Measurements from ENCODE around the gene MMD. TPM values are rescaled to one million over a fixed set of nuclear protein-coding genes. Genes with fewer than 3 reads are reported as not detected.
"Not testable (repeated sequence)": the region's sequence is repeated elsewhere in the genome, so short reads cannot be mapped to it uniquely, and the experiment has no call there.

Gene MMD
- 11.2 and 11.6 TPM in 2 replicates for total RNA-seq (2014; rRNA removed; shearing (Covaris generic))
- 11.0 and 11.2 TPM in 2 replicates for polyA plus RNA-seq (2015; cell fraction: cytosol; rRNA removed)
- 7.4 and 8.9 TPM in 2 replicates for polyA plus RNA-seq (2015; cell fraction: nucleus; rRNA removed)

DNA sequence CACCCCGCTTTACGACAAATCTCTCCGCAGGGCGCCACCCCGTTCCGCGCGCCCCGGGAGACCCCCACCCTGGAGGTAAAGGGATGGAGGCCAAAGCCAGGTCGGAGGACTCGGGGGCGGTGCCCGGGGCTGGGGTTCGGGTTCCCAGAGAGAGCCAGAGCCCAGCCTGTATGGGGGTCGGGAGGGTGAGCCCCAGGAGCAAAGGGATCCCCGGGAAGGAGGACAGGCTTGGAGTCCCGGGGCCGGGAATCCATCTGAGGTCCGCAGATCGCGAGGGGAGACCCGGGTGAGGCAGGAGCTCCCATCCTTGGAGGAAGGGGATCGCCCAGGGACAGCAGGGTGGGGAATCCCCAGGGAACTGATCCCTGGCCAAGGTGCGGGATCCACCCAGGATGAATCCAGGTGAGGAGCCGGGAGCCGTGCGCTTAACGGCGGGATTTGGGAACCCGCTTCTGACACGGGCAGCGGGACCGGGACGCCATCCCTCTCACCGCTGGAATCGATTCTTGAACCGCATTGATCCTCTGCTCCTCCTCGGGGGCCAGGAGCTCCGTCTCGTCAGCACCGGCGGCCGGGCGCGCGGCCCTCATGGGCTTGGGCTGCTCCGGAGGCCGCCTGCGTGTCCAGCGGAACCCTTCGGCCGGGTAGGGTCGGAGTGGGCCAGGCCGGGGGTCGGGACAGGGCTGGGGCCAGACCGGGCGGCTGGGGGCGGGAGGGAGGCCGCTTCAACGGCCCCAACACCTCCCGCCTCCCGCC lies at the start of gene MMD:
Gene MMD, minus strand, starts transcription at position 657 of the 756 bp plus-strand sequence. Its CDS starts 140 bp downstream, at position 517.
- in situ Hi-C loops (cut with HindIII; ENCODE audit: low pct_unique_long_range_greater_than_20kb, low sequenced_read_pairs), result no loop called here

DNA sequence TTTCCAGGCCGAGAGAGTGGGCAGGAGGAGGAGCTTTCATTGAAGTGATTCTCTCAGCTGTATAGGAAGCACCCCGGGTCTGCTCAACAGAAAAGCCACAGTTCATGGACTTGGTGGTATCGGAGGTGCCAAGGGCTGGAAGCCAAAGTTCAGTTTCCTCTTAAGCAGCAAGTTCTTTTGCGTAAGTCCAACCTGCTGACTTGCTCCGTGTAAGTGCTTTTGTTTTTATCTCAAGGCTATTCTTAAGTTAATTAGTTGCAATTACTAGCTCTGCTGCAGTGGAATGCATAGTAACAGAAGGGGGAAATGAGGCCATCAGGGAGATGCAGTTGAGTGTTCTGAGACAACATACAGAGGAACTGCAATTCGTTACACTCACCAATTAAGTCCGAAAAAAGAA lies 45.0 kb upstream of the MMD start:
- in situ Hi-C loops (cut with HindIII; ENCODE audit: low pct_unique_long_range_greater_than_20kb, low sequenced_read_pairs), result no loop called here
- DNase-seq (ENCODE audit: low read depth, low spot score), result no peak

More for the DNA sequence above, at the start of gene MMD:
- DNase-seq (ENCODE audit: low read depth, low spot score), result no peak

DNA sequence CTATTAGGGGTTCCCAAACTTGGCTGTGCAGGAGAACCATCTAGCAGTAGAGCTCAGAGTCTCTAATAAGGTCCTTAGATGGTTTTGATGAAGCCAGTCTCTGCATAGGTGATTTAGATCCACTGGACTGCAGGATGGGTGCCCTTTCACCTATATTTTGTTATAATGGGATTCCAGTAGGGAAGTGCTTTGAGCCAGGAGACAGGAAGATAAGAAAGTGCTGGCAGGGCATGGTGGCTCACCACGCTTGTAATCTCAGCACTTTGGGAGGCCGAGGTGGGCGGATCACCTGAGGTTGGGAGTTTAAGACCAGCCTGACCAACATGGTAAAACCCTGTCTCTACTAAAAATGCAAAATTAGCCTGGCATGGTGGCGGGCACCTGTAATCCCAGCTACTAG lies 44.1 kb upstream of the MMD start:
- in situ Hi-C loops (cut with HindIII; ENCODE audit: low pct_unique_long_range_greater_than_20kb, low sequenced_read_pairs); DNase-seq (ENCODE audit: low read depth, low spot score): not testable (repeated sequence)

DNA sequence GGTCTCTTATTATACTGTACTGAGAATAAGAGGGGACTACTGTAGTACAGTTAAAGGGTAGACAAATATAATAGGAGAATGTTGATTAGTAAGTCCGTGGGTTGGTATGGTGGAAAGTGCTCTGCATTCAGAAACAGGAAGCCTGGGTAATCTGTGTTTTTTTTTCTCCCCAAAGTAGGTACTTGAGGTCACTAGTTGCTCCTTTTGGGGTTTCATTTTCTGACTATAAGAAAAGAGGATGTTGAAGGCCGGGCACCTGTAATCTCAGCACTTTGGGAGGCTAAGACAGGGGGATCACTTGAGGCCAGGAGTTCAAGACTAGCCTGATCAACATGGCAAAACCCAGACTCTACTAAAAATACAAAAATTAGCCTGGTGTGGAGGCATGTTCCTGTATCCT lies 42.0 kb upstream of the MMD start:
- DNase-seq (ENCODE audit: low read depth, low spot score), result no peak
- in situ Hi-C loops (cut with HindIII; ENCODE audit: low pct_unique_long_range_greater_than_20kb, low sequenced_read_pairs), result no loop called here

DNA sequence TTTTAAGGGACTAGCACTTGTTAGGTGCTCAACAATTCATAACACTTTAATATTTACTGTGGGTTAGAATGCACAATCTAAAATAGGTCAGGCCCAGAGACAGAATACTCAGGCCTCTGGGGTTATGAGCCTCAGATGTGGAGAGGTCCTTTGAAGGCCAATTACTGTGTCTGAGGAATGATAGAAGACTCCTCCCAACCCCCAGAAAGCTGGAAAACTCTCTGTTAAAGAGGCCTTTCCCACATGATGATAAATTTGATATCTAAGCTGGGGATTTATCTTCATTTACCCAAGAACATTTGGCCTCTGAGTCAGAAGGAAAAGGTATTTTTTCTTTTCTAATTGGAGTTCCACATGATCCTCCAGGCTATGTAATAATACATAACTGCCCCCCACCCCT lies 41.1 kb upstream of the MMD start:
- in situ Hi-C loops (cut with HindIII; ENCODE audit: low pct_unique_long_range_greater_than_20kb, low sequenced_read_pairs), result no loop called here
- DNase-seq (ENCODE audit: low read depth, low spot score), result no peak

DNA sequence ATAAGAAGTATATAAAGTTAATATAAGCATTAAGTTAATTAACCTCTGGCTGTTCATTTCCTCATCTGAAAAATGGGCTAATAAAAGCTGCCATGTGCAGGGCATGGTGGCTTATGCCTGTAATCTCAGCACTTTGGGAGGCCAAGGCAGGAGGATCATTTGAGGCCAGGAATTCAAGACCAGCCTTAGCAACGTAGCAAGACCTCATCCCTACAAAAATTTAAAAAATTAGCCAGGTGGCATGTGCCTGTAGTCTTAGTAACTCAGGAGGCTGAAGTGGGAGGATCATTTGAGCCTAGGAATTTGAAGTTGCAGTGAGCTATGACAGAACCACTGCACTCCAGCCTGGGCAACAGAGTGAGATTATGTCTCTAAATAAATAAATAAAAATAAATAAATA lies 40.6 kb upstream of the MMD start:
- in situ Hi-C loops (cut with HindIII; ENCODE audit: low pct_unique_long_range_greater_than_20kb, low sequenced_read_pairs), result no loop called here
- no peak for DNase-seq (ENCODE audit: low read depth, low spot score)

DNA sequence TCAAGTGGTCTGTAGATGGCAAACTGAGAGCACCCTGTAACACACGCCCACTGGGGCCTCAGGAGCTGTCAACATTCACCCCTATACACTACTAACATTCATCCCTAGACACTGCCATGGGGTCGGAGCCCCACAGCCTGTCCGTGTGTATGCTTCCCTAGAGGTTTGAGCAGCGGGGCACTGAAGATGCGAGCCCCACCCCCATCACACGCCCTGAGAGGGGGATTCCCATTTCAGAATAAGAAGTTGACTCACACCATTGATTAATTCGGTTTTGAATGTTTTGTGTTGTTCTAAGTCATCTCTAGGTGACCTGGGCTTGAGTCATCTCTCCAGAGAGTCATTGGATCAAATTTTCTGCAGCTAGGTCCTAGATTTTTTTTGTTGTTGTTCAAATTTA lies 37.3 kb upstream of the MMD start:
- no peak for DNase-seq (ENCODE audit: low read depth, low spot score)
- in situ Hi-C loops (cut with HindIII; ENCODE audit: low pct_unique_long_range_greater_than_20kb, low sequenced_read_pairs), result no loop called here

- in situ Hi-C loops (cut with HindIII; ENCODE audit: low pct_unique_long_range_greater_than_20kb, low sequenced_read_pairs), result no loop called here
- no peak for DNase-seq (ENCODE audit: low read depth, low spot score)
Observed at GRCh38 chr17:55458287-55458900, 36.8 kb upstream of the MMD start.

- in situ Hi-C loops (cut with HindIII; ENCODE audit: low pct_unique_long_range_greater_than_20kb, low sequenced_read_pairs), result no loop called here
- no peak for DNase-seq (ENCODE audit: low read depth, low spot score)
Observed at GRCh38 chr17:55456307-55457240, 34.9 kb upstream of the MMD start.

- in situ Hi-C loops (cut with HindIII; ENCODE audit: low pct_unique_long_range_greater_than_20kb, low sequenced_read_pairs), result no loop called here
- no peak for DNase-seq (ENCODE audit: low read depth, low spot score)
Observed at GRCh38 chr17:55454906-55455474, 33.4 kb upstream of the MMD start.

- DNase-seq (ENCODE audit: low read depth, low spot score), result no peak
- in situ Hi-C loops (cut with HindIII; ENCODE audit: low pct_unique_long_range_greater_than_20kb, low sequenced_read_pairs), result no loop called here
Observed at GRCh38 chr17:55453839-55454557, 32.4 kb upstream of the MMD start.

DNA sequence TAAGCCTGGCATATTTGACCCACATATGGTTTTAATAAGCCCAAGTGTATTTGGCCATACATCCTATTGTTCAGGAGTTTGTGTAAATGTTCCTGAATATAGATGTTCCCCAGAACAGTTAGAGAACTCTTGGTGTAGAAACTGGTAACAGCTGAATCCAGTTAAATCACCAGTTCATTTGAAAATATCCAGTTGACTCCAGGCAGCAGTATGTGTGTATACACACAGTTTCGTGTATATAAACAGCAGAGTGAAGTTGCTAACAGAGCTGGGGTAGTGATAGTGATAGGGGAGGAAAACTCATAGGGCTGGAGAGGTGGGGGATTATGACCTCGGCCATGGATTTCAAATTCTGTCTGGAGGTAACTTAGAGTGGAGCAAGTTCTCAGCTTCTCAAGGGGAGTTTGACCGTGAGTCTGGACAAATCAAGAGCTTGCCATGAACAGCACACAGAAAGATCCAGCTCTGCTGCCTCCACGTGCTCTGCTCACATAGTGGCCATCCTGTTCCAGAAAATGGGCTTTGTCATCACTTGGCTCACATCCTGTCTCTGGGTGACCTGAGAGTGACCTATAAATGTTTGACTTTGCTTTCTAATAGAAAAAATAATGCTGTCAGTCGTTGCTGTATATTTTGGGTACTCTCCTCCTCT lies 30.6 kb upstream of the MMD start:
- in situ Hi-C loops (cut with HindIII; ENCODE audit: low pct_unique_long_range_greater_than_20kb, low sequenced_read_pairs), result no loop called here
- peak; percentile 12 for DNase-seq (ENCODE audit: low read depth, low spot score)

GRCh38 chr17:55451758-55452138 lies 30.1 kb upstream of the MMD start:
- in situ Hi-C loops (cut with HindIII; ENCODE audit: low pct_unique_long_range_greater_than_20kb, low sequenced_read_pairs), result no loop called here
- no peak for DNase-seq (ENCODE audit: low read depth, low spot score)

- DNase-seq (ENCODE audit: low read depth, low spot score), result no peak
- in situ Hi-C loops (cut with HindIII; ENCODE audit: low pct_unique_long_range_greater_than_20kb, low sequenced_read_pairs), result no loop called here
Observed at GRCh38 chr17:55451203-55451641, 29.6 kb upstream of the MMD start.

DNA sequence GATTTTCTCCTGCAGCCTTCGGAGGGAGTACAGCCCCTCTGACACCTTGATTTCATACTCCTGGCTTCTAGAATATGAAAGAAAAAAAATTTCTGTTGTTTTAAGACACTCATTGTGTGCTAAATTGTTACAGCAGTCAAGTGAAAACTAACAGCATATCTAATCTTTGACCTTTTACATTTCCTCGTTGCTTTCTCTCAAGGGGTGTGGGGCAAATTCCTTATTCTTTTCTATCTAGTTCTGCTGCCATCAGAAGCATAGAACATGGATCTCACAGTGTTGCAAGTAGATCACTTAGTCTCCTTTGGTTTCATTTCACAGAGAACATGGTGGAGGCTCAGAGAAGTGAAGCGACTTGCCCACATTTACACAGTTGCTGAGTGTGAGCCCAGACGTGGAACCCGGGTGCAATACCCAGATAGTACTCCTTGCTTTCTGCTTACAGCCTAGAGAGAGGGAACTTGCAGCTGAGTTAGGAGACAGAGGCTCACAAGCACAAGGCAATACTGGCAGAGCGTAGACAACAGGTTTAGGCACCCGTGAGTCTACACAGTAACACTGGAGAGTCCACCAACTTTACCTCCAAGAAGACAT lies 28.7 kb upstream of the MMD start:
- no peak for DNase-seq (ENCODE audit: low read depth, low spot score)
- in situ Hi-C loops (cut with HindIII; ENCODE audit: low pct_unique_long_range_greater_than_20kb, low sequenced_read_pairs), result no loop called here

GRCh38 chr17:55448681-55449080 lies 27.0 kb upstream of the MMD start:
- in situ Hi-C loops (cut with HindIII; ENCODE audit: low pct_unique_long_range_greater_than_20kb, low sequenced_read_pairs), result no loop called here

More at GRCh38 chr17:55448681-55449080, 27.0 kb upstream of the MMD start:
- DNase-seq (ENCODE audit: low read depth, low spot score), result no peak
